ENCODE measurements around the gene ZFR2.

DNA sequence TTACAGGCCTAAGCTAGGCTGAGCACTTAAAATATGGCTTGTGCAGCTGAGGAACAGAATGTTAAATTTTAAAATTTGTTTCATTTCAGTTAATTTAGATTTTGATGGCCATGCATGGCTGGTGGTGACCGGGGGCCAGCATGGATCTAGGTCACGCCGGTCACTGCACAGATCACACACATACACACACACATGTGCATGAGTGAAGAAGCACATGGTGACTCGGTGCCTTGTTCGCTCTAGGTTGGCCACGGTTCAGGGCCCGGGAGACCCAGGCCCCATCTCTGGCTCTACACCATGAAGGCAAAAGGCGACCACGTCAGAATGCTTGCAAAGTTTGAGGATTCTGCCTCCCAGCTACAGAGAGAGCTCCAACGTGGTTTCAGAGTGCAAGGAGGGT lies 28.0 kb downstream of the ZFR2 start:
- no peak for TF ChIP-seq POLR2A (IDR thresholded peaks at IDR 0.05)
- TF ChIP-seq, protein P1, sequence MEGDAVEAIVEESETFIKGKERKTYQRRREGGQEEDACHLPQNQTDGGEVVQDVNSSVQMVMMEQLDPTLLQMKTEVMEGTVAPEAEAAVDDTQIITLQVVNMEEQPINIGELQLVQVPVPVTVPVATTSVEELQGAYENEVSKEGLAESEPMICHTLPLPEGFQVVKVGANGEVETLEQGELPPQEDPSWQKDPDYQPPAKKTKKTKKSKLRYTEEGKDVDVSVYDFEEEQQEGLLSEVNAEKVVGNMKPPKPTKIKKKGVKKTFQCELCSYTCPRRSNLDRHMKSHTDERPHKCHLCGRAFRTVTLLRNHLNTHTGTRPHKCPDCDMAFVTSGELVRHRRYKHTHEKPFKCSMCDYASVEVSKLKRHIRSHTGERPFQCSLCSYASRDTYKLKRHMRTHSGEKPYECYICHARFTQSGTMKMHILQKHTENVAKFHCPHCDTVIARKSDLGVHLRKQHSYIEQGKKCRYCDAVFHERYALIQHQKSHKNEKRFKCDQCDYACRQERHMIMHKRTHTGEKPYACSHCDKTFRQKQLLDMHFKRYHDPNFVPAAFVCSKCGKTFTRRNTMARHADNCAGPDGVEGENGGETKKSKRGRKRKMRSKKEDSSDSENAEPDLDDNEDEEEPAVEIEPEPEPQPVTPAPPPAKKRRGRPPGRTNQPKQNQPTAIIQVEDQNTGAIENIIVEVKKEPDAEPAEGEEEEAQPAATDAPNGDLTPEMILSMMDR (IDR thresholded peaks at IDR 0.05): no peak
